RWPE2 (cell line): Measurements from ENCODE around the gene TSACC.
A peak's percentile ranks its signal among the peaks of the same experiment; 100 is the strongest.

Experiments
- ATAC-seq: fragments of 200-7000 bp; cut with Tn5 transposase; 3 replicates; pipeline ENCODE4 v1.9.1; 2021; ENCODE audit warnings: low read depth
- DNase-seq: peaks from one replicate; pipeline ENCODE4 v3.0.0-alpha.2; 2020; ENCODE audit warnings: low spot score
- H3K27ac ChIP-seq: fragments of 450-650 bp; 2 replicates; pipeline ENCODE4 v1.5.1; 2017; ENCODE audit warnings: mild to moderate bottlenecking; ENCODE audit not compliant: poor library complexity, severe bottlenecking
- H3K27me3 ChIP-seq: fragments of 250-450 bp; sonication (Bioruptor Pico); 2 replicates; pipeline ENCODE4 v1.5.1; 2021; ENCODE audit warnings: mild to moderate bottlenecking, moderate library complexity; ENCODE audit not compliant: insufficient read depth, poor library complexity, severe bottlenecking
- H3K36me3 ChIP-seq: fragments of 250-450 bp; sonication (Bioruptor Pico); 2 replicates; pipeline ENCODE4 v1.5.1; 2020; ENCODE audit warnings: low read depth, mild to moderate bottlenecking, moderate library complexity
- H3K4me1 ChIP-seq: fragments of 250-450 bp; sonication (Bioruptor Pico); 2 replicates; pipeline ENCODE4 v1.5.1; 2021; ENCODE audit warnings: mild to moderate bottlenecking, moderate library complexity; ENCODE audit not compliant: insufficient read depth, poor library complexity, severe bottlenecking
- H3K4me3 ChIP-seq: fragments of 250-450 bp; sonication (Bioruptor Pico); 2 replicates; pipeline ENCODE4 v1.5.1; 2021; ENCODE audit warnings: mild to moderate bottlenecking, moderate library complexity; ENCODE audit not compliant: severe bottlenecking
- H3K9me3 ChIP-seq: fragments of 250-450 bp; sonication (Bioruptor Pico); 2 replicates; pipeline ENCODE4 v1.5.1; 2021; ENCODE audit warnings: mild to moderate bottlenecking, moderate library complexity; ENCODE audit not compliant: severe bottlenecking
- CTCF ChIP-seq: fragments of 450-650 bp; IDR thresholded peaks from one replicate; pipeline ENCODE4 v1.5.1; 2017; ENCODE audit warnings: mild to moderate bottlenecking, moderate library complexity; ENCODE audit not compliant: poor library complexity, severe bottlenecking

The TSACC gene

GRCh38 chr1:156379420-156380165 is 41.3 kb downstream of the TSACC start:
- ATAC-seq: no peak; the same call in 2 of the 3 replicates
- TF ChIP-seq CTCF: no peak
- H3K4me1 ChIP-seq: no peaks in the 10 kb centered on the region

GRCh38 chr1:156382561-156382960 is 44.2 kb downstream of the TSACC start:
- no peak overlapping the region for H3K27ac ChIP-seq
- no peak for DNase-seq
- H3K36me3 ChIP-seq: no peaks in the 10 kb centered on the region
- no peak for ATAC-seq
- H3K4me3 ChIP-seq: no peak overlapping the region
- no peaks in the 10 kb centered on the region for H3K27me3 ChIP-seq
- TF ChIP-seq CTCF: no peak
- no peaks in the 10 kb centered on the region for H3K9me3 ChIP-seq
- H3K4me1 ChIP-seq: no peaks in the 10 kb centered on the region

More at GRCh38 chr1:156379420-156380165, 41.3 kb downstream of the TSACC start:
- no peak for DNase-seq
- Histone ChIP-seq H3K9me3 (no peaks in the 10 kb centered on the region), H3K27me3 (no peaks in the 10 kb centered on the region), H3K36me3 (no peaks in the 10 kb centered on the region), H3K4me3 (no peak overlapping the region), H3K27ac (no peak overlapping the region)

- H3K4me3 ChIP-seq: no peak overlapping the region
- no peaks in the 10 kb centered on the region for H3K36me3 ChIP-seq
- H3K27me3 ChIP-seq: no peaks in the 10 kb centered on the region
- no peak for DNase-seq
- no peaks in the 10 kb centered on the region for H3K9me3 ChIP-seq
- H3K4me1 ChIP-seq: no peaks in the 10 kb centered on the region
- H3K27ac ChIP-seq: no peak overlapping the region
- peak; percentile 73 for TF ChIP-seq CTCF
- ATAC-seq: peak; percentile 79
Measured at GRCh38 chr1:156383023-156383422, 44.7 kb downstream of the TSACC start.

GRCh38 chr1:156384007-156384406 is 45.7 kb downstream of the TSACC start:
- H3K36me3 ChIP-seq: no peaks in the 10 kb centered on the region
- H3K27ac ChIP-seq: no peak overlapping the region
- no peak for TF ChIP-seq CTCF
- no peaks in the 10 kb centered on the region for H3K27me3 ChIP-seq
- H3K9me3 ChIP-seq: no peaks in the 10 kb centered on the region
- no peak for DNase-seq
- no peaks in the 10 kb centered on the region for H3K4me1 ChIP-seq
- no peak overlapping the region for H3K4me3 ChIP-seq
- no peak for ATAC-seq

GRCh38 chr1:156384658-156385057 is 46.3 kb downstream of the TSACC start:
- DNase-seq: no peak
- no peaks in the 10 kb centered on the region for H3K9me3 ChIP-seq
- no peak for ATAC-seq
- no peaks in the 10 kb centered on the region for H3K27me3 ChIP-seq
- no peaks in the 10 kb centered on the region for H3K4me1 ChIP-seq
- no peaks in the 10 kb centered on the region for H3K36me3 ChIP-seq
- no peak for TF ChIP-seq CTCF
- H3K27ac ChIP-seq: no peak overlapping the region
- no peak overlapping the region for H3K4me3 ChIP-seq
